ENCODE data around the gene KHDRBS2.

DNA sequence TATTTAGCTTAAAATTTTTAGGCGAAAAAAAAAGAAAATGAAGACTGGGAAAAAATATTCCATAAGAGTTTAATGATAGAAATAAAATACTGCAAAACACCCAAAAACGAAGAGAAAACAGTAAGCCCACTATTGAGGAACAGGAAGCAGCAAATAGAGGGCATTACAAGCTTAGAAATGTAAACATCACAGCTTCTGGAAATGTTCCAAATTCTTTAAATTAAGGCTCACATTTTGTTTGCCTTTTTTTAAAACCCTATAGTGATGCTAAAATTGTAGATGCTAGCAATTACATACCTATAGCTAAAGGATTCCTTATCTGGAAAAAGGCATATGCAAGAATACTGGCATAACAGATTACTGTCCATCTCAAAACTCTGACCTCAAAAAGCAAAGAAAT is 248.6 kb downstream of the KHDRBS2 start:
- TF ChIP-seq POLR2A (IDR thresholded peaks at IDR 0.05) = no peak
- TF ChIP-seq, protein P1, sequence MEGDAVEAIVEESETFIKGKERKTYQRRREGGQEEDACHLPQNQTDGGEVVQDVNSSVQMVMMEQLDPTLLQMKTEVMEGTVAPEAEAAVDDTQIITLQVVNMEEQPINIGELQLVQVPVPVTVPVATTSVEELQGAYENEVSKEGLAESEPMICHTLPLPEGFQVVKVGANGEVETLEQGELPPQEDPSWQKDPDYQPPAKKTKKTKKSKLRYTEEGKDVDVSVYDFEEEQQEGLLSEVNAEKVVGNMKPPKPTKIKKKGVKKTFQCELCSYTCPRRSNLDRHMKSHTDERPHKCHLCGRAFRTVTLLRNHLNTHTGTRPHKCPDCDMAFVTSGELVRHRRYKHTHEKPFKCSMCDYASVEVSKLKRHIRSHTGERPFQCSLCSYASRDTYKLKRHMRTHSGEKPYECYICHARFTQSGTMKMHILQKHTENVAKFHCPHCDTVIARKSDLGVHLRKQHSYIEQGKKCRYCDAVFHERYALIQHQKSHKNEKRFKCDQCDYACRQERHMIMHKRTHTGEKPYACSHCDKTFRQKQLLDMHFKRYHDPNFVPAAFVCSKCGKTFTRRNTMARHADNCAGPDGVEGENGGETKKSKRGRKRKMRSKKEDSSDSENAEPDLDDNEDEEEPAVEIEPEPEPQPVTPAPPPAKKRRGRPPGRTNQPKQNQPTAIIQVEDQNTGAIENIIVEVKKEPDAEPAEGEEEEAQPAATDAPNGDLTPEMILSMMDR (IDR thresholded peaks at IDR 0.05) = no peak
